ENCODE measurements around the gene PDE3A. TPM values are rescaled to one million over a fixed set of nuclear protein-coding genes. Genes with fewer than 3 reads are reported as not detected.

Gene PDE3A
- polyA plus RNA-seq, 6 donors from 2014 or later = 0.12 TPM; not detected in 5

GRCh38 chr12:20681334-20681733 is 313.0 kb downstream of the PDE3A start:
- DNase-seq (no peak), ATAC-seq (ENCODE audit: low read depth in 2 of 2) (no peak)
- Mint-ChIP-seq H3K36me3 (no peaks in the 10 kb centered on the region), H3K4me1 (no peaks in the 10 kb centered on the region), H3K9me3 (peaks cover 0 to 17% (median 7%) of the 10 kb centered on the region in 7 donors), H3K27ac (no peak overlapping the region), H3K27me3 (no peaks in the 10 kb centered on the region), H3K4me3 (no peak overlapping the region)

GRCh38 chr12:20695232-20695631 is 326.9 kb downstream of the PDE3A start, which contains the start of gene SLCO1C1:
TSS of gene SLCO1C1 (plus strand) at chr12:20695332. CDS start at chr12:20699577, 4,245 bp downstream.
- Mint-ChIP-seq H3K4me1 (no peaks in the 10 kb centered on the region), H3K27me3 (no peaks in the 10 kb centered on the region), H3K36me3 (no peaks in the 10 kb centered on the region), H3K4me3 (no peak within 1 kb of the TSS), H3K27ac (no peak within 1 kb of the TSS), H3K9me3 (peaks cover 0 to 7% (median 0%) of the 10 kb centered on the region in 7 donors)
- ATAC-seq (ENCODE audit: low read depth in 2 of 2) = no peak
- no peak for DNase-seq

DNA sequence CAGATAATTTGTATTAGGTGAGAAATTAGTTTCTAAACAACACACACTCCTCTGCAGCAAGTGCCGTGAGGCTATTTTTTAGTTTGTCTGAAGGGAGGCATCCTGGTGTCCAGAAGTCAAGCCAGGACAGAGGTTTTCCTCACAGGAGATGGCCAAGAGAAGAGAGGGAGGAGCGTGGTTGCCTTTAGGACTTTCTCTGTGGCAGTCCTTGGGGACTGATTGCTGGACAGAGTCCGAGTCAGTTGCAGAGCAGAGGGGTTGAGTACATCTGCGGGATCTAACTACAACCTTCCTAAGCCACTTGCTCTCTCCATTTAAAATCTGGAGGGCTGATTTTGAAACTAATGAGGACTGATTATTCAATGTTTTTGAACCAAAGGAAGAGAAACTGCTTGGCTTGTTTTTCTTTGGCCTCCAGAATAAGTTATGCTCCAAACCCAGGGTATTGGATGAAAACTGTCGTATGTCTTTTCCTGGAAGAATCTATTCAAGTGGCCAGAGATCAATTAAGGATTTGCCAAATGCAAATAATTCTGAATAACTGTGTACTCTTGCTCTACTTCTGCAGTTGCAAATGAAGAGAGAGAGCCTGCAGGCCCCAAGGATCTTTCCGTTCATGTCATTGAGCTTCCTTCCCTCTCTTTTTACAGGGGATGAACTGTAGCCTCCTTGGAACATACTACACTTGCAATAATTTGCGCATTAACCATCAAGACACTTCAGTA is 328.0 kb downstream of the PDE3A start:
- H3K4me3 Mint-ChIP-seq = no peak overlapping the region
- no peaks in the 10 kb centered on the region for H3K27me3 Mint-ChIP-seq
- ATAC-seq (ENCODE audit: low read depth in 2 of 2) (no peak), DNase-seq (no peak)
- no peaks in the 10 kb centered on the region for H3K36me3 Mint-ChIP-seq
- peaks cover 0 to 7% (median 0%) of the 10 kb centered on the region in 7 donors for H3K9me3 Mint-ChIP-seq
- H3K27ac Mint-ChIP-seq = no peak overlapping the region
- no peaks in the 10 kb centered on the region for H3K4me1 Mint-ChIP-seq

- no peak for DNase-seq
- H3K27me3 Mint-ChIP-seq = no peaks in the 10 kb centered on the region
- no peaks in the 10 kb centered on the region for H3K9me3 Mint-ChIP-seq
- no peaks in the 10 kb centered on the region for H3K4me1 Mint-ChIP-seq
- H3K36me3 Mint-ChIP-seq = no peaks in the 10 kb centered on the region
- no peak overlapping the region for H3K27ac Mint-ChIP-seq
- H3K4me3 Mint-ChIP-seq = no peak overlapping the region
- ATAC-seq (ENCODE audit: low read depth in 2 of 2) = no peak
Measured at GRCh38 chr12:20701106-20701505, 332.8 kb downstream of the PDE3A start.

DNA sequence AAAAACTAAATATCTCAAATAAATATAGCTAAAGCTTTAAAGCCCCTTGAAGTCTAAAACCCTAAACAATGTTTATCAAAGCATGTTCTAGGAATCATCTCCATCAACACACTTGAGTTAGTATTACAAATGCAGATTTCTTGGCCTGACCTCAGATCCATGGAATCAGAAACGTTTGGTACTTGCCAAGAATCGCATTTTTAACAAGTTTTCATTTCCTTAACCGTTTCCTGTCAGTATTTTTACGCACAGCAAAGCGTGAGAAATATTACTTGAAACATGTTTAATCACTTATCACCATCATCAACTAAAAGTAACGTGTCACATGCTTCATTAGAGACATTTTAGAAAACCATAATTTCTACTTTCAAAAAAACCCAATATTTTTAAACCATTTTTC is 336.5 kb downstream of the PDE3A start:
- Mint-ChIP-seq H3K4me3 (no peak overlapping the region), H3K9me3 (peaks cover 0 to 4% (median 0%) of the 10 kb centered on the region in 7 donors), H3K4me1 (no peaks in the 10 kb centered on the region), H3K27ac (no peak overlapping the region), H3K36me3 (no peaks in the 10 kb centered on the region), H3K27me3 (no peaks in the 10 kb centered on the region)
- ATAC-seq (ENCODE audit: low read depth in 2 of 2) = no peak
- DNase-seq = no peak

GRCh38 chr12:20711846-20712245 is 343.5 kb downstream of the PDE3A start:
- H3K4me3 Mint-ChIP-seq = no peak overlapping the region
- no peaks in the 10 kb centered on the region for H3K36me3 Mint-ChIP-seq
- DNase-seq = no peak
- H3K9me3 Mint-ChIP-seq = peaks cover 0 to 9% (median 4%) of the 10 kb centered on the region in 7 donors
- ATAC-seq (ENCODE audit: low read depth in 2 of 2) = no peak
- H3K4me1 Mint-ChIP-seq = no peaks in the 10 kb centered on the region
- H3K27me3 Mint-ChIP-seq = no peaks in the 10 kb centered on the region
- H3K27ac Mint-ChIP-seq = no peak overlapping the region

- no peaks in the 10 kb centered on the region for H3K27me3 Mint-ChIP-seq
- H3K4me3 Mint-ChIP-seq = no peak overlapping the region
- H3K9me3 Mint-ChIP-seq = peaks cover 0 to 7% (median 2%) of the 10 kb centered on the region in 7 donors
- no peaks in the 10 kb centered on the region for H3K4me1 Mint-ChIP-seq
- H3K36me3 Mint-ChIP-seq = no peaks in the 10 kb centered on the region
- DNase-seq = no peak
- H3K27ac Mint-ChIP-seq = no peak overlapping the region
- ATAC-seq (ENCODE audit: low read depth in 2 of 2) = no peak
Measured at GRCh38 chr12:20716037-20716436, 347.7 kb downstream of the PDE3A start.

GRCh38 chr12:20716985-20717384 is 348.6 kb downstream of the PDE3A start:
- Mint-ChIP-seq H3K27ac (no peak overlapping the region), H3K4me3 (no peak overlapping the region), H3K9me3 (peaks cover 0 to 7% (median 2%) of the 10 kb centered on the region in 7 donors), H3K4me1 (no peaks in the 10 kb centered on the region), H3K27me3 (no peaks in the 10 kb centered on the region), H3K36me3 (no peaks in the 10 kb centered on the region)
- ATAC-seq (ENCODE audit: low read depth in 2 of 2) = no peak
- no peak for DNase-seq

DNA sequence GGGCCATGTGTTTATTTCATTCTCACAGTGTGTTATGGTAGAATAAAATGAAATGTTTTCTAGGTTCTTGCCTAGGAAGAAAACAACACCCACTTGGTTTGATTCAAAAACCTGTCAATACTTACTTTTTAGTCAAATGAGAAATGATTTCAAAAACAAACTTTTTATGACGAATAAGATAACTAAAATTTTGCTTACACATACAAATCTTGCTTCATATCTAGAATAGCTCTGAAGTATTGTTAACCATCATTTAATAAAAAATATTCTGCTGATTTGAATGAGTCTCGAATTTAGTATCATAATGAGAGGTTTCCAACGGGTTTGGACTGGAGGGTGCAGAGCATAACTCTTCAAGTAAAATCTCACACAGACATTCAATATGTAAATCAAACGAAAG is 350.0 kb downstream of the PDE3A start:
- DNase-seq = no peak
- Mint-ChIP-seq H3K27me3 (no peaks in the 10 kb centered on the region), H3K4me3 (no peak overlapping the region), H3K4me1 (no peaks in the 10 kb centered on the region), H3K9me3 (peaks cover 0 to 2% (median 0%) of the 10 kb centered on the region in 7 donors), H3K36me3 (no peaks in the 10 kb centered on the region), H3K27ac (no peak overlapping the region)
- ATAC-seq (ENCODE audit: low read depth in 2 of 2) = no peak

DNA sequence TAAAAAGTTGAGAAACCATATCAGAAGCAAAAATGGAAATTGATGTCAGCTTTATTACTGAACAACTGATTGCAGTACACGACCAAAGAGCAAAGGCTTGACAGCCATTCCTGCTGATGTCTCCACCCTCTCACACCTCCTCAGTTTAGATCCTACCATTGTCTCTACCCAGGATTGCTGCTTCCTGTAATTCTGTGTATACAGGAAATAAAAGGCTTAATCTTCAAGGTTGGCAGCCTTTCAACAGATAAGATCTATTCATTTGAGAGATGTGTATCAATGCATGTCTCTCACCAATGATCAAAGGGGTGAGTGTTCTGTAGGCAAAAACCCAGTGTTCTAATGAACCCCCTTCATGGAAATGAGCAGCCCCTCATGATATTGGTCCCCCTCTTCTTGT is 353.8 kb downstream of the PDE3A start:
- H3K4me3 Mint-ChIP-seq = no peak overlapping the region
- no peaks in the 10 kb centered on the region for H3K4me1 Mint-ChIP-seq
- peak overlapping the region in 1 of 6 donors; percentile 15 for H3K27ac Mint-ChIP-seq
- H3K36me3 Mint-ChIP-seq = no peaks in the 10 kb centered on the region
- H3K9me3 Mint-ChIP-seq = no peaks in the 10 kb centered on the region
- DNase-seq = no peak
- no peaks in the 10 kb centered on the region for H3K27me3 Mint-ChIP-seq
- no peak for ATAC-seq (ENCODE audit: low read depth in 2 of 2)

DNA sequence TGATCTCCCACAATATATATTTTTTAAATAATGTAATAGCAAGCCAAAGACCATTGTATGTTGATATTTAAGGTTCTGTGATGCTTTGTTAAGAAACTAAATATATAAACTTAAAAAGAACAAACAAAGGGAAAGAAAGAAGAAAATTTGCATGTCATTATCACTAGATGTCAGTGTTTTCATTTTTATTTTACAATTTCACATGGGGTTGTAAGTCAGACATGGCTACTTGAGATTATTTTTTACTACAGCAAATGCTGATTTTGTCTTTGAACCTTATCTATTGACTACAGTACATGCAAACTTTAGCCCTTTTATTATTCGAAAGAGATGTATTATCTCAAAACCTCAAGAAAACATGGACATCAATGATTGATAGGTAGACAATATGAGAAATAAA is 362.9 kb downstream of the PDE3A start:
- H3K4me3 Mint-ChIP-seq = no peak overlapping the region
- H3K27me3 Mint-ChIP-seq = no peaks in the 10 kb centered on the region
- H3K9me3 Mint-ChIP-seq = peaks cover 0 to 3% (median 0%) of the 10 kb centered on the region in 7 donors
- no peaks in the 10 kb centered on the region for H3K4me1 Mint-ChIP-seq
- no peak for DNase-seq
- H3K27ac Mint-ChIP-seq = no peak overlapping the region
- H3K36me3 Mint-ChIP-seq = no peaks in the 10 kb centered on the region
- no peak for ATAC-seq (ENCODE audit: low read depth in 2 of 2)
